ENCODE results near the gene NUMBL. TPM values are rescaled to one million over a fixed set of nuclear protein-coding genes. Genes with fewer than 3 reads are reported as not detected.
A peak's percentile ranks its signal among the peaks of the same experiment; 100 is the strongest.

The NUMBL gene
- total and polyA plus RNA-seq, 9 of the 15 experiments (the other 6 are each of a cell fraction or from before 2014, with no cell fraction given), result 0.39 to 38.6 (median 6.6) TPM

GRCh38 chr19:40662925-40663694 is 27.3 kb downstream of the NUMBL start (continued):
- TF ChIP-seq CHAMP1 (IDR thresholded peaks at IDR 0.05) (no peak; the same call in 1 of the 2 replicates), SAP30 (IDR thresholded peaks at IDR 0.05; ENCODE audit: borderline replicate concordance, insufficient read depth, low read depth, low read length, poor library complexity, severe bottlenecking) (peak; percentile 90), HCFC1 (IDR thresholded peaks at IDR 0.05; ENCODE audit: low read depth, low read length) (peak; percentile 51; the same call in 1 of the 2 replicates), ZNF717 (CRISPR knock-in tag; IDR thresholded peaks at IDR 0.05) (no peak), TEAD2 (tag; IDR thresholded peaks at IDR 0.05) (no peak), BRF1 (IDR thresholded peaks at IDR 0.05; ENCODE audit: borderline replicate concordance, extremely low read depth, insufficient read length) (no peak), SMC3 (conservative IDR thresholded peaks at IDR 0.05; ENCODE audit: insufficient read depth, low read depth, low read length) (peak; percentile 93), PPARD (CRISPR knock-in tag; IDR thresholded peaks at IDR 0.05) (no peak), PRMT5 (CRISPR knock-in tag; IDR thresholded peaks at IDR 0.05) (no peak), GABPB1 (CRISPR knock-in tag; IDR thresholded peaks at IDR 0.05) (peak; percentile 58; the same call in 1 of the 2 replicates), ZFP1 (CRISPR knock-in tag; IDR thresholded peaks at IDR 0.05) (no peak), NCOR1 (IDR thresholded peaks at IDR 0.05) (peak; percentile 24; the same call in 1 of the 2 replicates), GTF2B (IDR thresholded peaks at IDR 0.05; ENCODE audit: extremely low read depth, insufficient read length) (no peak), PTBP1 (IDR thresholded peaks at IDR 0.05; ENCODE audit: low read depth, low read length) (no peak), E2F4 (CRISPR knock-in tag; IDR thresholded peaks at IDR 0.05; ENCODE audit: low read depth) (peak; percentile 67; the same call in 1 of the 2 replicates), MEIS2 (IDR thresholded peaks at IDR 0.05; ENCODE audit: partially characterized antibody) (no peak), GTF2F1 (IDR thresholded peaks at IDR 0.05; ENCODE audit: low read depth, low read length) (peak; percentile 23; the same call in 1 of the 2 replicates), POLR3A (IDR thresholded peaks at IDR 0.05; ENCODE audit: borderline replicate concordance, extremely low read depth, insufficient read depth, insufficient read length) (no peak), ZNF668 (CRISPR knock-in tag; IDR thresholded peaks at IDR 0.05) (no peak), THAP7 (CRISPR knock-in tag; IDR thresholded peaks at IDR 0.05) (no peak), ZFP91 (CRISPR knock-in tag; IDR thresholded peaks at IDR 0.05) (peak; percentile 44; the same call in 1 of the 2 replicates)

Data from K562 (cell line).